HG02943 (cell line): ENCODE results near the gene SYT13.

Experiments used
- ATAC-seq: cut with Tn5 transposase; IDR thresholded peaks from one replicate; pipeline ENCODE4 v1.9.1; 2021; ENCODE audit warnings: mild to moderate bottlenecking, low read depth, moderate library complexity; ENCODE audit not compliant: unreplicated experiment

SYT13 gene

DNA sequence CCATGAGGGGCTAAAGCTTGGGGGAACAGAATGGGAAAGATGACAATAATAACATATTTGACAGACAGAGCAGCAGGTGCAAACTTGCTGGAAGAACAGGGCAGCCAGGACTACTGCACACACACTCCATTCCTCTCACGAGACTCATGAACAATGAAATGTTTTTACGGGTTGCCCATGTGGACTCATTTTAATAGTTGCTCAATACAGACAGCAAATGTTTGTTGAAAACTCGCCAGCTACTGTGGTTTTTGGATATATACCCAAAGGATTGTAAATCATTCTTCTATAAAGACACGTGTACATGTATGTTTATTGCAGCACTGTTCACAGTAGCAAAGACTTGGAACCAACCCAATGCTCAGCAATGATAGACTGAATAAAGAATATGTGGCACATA lies 10.3 kb downstream of the SYT13 start:
- ATAC-seq: no peak

DNA sequence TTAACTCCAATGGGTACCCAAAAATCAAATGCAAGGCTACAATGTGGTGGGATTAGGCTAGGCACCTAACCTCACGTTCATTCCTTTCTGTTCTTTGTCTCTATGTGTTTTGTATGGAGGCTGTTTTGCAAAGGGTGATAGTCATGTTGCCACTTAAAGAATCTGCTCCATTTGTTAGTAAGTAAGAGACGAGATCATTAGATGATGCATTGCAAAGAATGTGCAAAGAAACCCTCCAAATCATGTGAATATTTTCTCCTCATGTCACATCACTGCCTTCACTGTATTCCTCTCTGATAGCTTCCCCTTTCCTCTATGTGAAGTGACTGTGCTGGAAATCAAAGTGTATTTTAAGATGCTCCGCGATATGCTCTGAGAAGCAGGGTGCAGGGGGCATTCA lies 11.9 kb downstream of the SYT13 start:
- ATAC-seq: no peak

DNA sequence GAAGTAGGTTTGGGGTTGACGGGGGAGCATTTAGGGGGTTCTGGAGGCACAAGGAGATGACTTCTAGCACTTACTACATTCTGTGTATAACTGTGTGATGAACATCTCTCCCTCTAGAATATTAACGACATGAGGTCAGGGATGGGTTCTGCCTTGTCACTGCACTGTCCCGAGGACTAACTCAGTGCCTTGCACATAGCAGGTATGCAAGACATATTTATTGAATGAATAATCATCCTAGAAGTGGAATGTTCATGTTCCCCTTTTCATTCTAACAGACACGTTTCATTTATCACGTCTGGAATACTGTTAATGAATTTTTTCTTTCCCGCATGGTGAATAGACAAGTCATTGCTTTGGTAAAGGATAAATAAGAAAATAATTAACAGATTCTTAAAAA lies 12.6 kb downstream of the SYT13 start:
- ATAC-seq: no peak

DNA sequence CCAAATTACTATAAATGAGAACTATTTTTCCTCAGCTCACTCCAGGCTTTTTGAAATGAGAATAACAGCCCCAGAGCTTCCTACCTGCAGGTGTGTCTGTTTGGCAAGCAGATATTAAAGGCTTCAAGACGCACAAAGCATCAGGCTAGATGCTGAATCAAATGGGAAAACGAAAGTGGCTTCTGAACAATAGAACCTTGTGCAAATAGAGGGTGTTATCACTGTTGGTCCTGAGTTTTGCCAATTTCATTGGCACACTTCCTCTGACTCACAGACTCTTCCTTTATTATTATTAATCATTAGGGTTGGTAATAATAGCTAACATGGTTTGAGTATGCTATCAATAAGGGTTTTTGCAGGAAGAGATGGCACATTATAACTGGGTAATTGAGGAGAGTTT lies 13.4 kb downstream of the SYT13 start:
- ATAC-seq: no peak

DNA sequence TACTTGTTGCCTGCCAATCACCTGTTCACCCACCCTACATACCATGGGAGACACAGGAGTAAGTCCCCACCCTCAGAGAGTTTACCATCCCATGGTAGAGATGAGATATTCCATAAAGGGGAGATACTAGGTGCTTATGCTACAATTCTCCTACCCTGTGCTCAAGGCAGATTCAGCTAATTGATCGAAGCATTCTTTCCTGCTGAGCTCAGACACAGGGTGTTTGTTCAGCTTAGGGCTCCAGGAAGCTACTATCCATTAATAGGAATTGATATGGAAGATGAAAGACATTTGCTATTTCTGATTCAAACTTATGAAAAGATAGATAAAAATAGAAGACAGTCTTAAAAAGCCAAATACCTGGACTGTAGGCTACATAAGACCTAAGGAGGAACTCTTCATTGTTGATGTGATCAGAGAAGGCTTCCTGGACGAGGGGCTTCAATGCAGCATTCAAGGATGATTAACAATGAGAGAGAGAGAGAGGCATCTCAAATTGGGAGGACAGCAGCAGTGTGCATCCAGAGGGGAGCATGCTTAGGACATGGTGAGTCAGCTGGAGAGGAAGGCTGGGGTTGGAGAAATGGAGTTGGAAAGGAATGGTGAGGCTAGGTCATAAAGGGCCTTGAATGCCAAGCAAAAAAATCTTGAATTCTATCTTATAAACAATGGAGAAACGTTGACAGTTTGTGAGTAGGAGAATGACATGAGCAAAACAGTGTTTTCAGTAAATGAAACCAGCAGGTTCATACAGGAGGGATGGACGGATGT lies 15.0 kb downstream of the SYT13 start:
- ATAC-seq: no peak

DNA sequence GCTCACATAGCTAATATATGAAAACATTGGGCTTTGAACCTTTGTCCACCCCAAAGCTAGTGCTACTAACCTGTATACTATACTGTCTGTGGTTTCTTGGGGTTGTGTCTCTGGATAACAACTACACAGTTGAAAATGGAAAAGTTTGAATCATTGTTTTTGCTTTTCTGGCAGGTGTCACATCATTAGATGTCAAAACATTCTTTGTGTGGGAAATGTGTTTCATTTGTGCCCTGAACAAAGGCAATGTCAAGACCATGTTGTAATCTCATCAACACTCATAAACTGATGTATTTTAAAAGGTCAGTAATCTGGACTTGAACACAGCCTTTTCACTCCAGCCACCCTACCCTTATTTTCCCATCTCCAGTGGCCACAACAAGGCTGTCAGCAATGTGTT lies 16.5 kb downstream of the SYT13 start:
- ATAC-seq: no peak

DNA sequence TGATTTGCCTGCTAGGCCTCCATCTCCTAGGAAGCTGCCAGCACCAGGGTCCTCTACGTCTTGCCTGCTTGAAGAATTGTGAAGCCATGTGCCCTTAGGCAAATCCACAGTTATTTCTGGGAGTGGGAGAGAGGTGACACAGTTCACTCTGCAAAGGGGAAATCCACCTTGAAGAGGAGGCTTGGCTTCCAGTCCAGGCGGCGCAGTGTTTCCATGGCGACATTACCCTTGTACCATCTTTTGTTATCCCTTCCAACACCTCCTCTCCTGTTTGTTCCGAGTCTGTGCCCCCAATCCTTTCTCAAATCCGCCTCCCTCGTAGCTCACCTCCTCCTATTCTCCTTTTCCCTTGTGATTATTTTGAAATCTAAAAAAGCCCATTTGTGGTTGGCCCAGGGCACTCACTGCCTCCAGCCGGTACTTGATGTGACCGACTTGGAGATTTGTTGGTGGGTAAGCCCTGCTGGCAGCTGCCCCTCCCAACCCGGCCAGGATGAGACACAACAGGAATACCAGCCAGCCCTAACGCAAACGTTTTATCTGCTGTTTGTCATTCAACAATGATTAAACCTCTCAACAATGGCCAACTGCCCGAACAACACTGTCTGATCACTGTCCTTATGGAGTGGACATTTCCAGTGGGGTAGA lies 18.4 kb downstream of the SYT13 start:
- no peak for ATAC-seq

DNA sequence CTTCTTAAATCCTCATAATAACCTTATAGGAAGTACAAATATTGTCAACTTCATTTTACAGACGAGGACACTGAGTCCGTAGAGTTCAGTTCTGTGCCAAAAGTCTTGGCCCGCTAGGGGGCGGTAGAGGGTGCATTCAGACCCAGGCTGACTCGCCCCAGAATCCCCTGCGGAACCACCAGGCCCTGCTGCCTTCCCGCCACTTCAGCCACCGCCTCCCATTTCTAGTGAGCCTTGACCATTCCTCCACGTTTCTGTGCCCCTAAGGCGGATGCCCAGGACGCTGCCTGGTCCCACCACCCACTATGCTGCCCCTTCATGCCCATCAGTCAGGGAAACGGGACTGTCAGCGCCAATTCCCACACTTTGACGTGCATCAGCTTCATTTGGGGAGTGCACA lies 19.1 kb downstream of the SYT13 start:
- ATAC-seq: no peak

DNA sequence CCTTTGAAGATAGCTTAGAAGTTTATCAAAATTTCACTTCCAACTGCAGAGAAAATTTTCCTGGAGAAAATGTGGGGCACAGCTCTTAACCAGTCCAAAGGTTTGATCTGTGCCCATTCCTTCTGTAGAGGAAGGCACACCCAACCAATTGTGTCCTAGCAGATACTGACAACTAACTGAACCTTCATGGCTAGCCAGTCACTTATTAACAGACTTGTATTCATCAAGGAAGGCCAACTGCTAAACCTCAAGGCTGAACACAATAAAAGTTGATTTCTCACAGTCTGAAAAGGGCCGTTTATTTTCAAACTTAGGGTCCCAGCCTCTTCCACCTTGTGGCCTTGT lies 19.5 kb downstream of the SYT13 start:
- ATAC-seq: no peak

DNA sequence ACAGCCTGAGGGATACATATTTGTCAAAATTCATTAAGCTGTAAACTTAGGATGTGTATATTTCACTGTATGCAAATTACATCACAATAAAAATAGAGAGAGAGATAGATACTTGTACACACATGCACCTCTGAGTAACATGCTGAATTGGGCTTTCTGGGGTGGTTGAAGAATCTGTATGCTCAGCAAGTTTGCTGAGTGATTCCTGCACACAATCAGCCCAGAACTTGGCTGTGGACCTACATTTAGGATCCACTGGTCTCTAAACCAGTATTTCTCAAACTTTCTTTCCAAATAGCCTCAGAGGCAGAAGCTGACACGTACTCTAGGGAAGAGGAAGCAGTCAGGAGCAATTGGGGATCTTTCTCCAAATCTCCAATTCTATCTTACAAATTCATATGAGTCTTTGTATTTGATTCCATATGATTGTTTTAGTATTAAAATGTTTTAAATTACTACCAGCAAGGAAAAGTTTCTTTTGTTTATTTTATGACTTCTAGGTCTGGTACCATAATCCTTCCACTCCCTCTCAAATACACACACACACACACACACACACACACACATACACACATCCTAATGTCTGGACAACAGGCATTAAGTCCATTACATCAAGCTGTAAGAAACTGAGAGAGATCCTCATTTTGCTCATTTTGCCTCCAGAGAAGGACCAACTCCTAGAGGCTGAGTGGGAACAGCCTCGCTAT lies 20.0 kb downstream of the SYT13 start:
- no peak for ATAC-seq

DNA sequence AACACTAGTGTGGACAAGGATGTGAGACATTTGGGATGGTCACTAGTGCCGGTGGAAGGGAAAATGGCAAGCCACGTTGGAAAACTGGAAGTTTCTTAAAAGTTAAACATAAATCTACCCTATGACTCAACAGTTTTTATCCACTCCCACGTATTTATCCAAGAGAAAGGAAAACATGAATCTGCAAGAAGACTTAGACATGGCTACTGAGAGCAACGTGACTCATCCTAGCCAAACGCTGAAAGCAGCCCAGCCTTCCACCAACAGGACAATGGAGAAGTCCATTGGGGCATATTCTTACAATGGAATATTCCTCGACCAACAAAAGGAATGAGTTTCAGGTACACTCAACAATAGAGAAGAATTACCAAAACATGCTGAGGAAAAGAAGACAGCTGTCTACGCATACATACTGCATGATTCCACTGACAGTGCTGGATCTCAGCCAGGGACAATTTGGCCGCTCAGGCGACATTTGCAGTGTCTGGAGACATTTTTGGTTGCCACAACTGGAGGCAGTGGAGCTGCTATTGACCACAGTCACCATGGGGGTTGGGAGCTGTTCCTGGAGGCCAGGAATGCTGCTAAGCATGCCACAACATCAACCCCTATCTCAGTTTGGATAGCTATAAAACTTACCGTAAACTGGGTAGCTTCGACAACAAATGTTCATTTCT lies 21.2 kb downstream of the SYT13 start:
- no peak for ATAC-seq

DNA sequence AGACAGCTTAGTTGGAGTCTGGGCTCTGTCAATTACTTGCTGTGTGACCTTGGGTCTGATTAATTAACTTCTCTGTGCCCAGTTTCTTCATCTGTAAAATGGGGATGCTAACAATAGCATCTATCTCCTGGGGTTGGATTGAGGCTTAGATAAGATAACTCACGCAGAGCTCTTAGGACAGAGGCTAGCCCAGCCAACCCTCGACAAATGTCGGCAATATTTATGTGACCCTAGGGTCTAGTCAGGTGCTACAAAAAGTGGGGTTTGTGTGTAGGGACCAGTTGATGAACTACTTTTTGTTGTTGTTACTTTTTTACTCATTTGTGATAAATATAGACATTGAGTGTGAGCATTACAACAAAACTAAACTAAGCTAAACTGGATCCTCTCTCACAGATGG lies 22.4 kb downstream of the SYT13 start:
- no peak for ATAC-seq

DNA sequence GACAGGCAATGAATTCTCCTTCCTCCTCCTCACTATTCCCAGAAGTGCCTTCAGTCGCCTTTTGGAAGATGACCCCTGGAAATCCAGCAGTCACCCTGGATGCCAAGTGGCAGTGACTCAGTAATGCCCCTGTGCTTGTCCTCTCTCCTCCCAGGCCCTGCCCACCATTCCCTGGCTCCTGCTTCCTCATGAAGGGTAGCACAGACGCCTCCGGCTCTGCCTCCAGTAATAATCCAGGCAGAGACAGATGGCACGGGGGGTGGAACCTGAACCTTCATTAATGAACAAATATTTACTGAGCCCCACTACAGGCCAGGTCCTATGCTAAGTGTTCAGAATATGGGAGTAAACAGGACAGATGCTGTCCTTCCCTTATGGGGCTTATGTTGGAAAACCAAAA lies 23.2 kb downstream of the SYT13 start:
- no peak for ATAC-seq

DNA sequence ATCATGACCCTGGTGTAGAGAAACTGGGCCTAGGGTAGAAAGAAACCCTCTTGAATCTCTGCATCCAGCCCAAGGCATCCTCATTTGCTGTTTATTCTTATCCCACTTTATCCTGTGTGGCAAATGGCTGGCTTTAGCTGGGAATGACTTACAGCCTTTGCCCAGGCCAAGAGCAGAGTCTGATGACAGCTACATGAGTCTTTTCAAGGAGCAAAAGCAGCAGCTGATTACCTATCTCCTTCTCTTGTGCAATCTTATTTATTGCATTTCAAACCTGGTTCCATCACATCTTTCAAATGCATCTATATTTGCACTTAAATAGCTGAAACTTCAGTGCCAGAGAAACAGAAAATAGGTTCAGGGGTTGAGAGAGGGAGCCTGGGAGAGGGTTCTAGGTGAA lies 26.1 kb downstream of the SYT13 start:
- no peak for ATAC-seq

DNA sequence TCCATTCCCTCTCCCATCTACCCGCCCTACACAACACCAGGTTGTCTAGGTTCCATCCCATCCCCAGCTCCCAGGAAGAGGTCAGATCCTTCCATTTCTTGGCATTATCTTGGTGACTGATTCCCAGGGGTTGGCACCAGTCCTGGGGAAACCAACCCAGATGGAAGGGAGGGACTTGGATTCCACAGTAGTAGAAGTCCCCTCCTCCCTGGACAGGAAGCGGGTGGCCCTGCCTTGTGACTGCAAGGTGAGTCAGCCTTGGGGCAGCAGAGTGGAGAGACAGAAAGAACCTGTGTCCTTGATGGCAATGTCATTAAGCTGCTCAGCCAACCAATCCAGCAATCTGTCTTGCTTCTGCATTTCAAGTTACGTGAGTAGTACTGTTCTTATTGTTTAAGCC lies 26.5 kb downstream of the SYT13 start:
- no peak for ATAC-seq

DNA sequence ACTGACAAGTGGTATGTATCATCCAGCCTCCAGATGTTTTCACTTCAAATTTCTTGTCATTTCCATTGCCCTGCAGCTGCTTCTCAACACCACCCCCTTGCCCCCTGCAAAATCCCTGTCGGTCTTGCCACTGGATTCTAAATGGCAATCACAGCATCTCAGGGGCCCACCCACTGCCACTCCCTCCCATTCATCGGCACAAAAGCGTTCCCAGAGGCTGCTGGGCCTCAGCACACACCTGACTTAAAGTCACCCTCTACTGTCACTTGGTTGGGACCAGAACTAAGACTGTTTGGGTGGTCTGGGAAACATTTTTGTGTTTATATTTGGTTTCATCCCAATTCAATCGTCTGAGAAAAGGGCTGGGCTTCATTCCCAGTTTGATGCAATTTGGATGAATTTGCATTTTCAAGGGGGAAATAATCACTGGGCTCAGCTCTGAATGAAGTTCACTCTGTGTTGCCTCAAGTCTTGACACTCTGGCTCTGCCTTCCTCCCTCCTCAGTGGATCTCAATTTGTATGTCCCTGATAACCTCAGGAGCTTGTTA lies 27.1 kb downstream of the SYT13 start:
- ATAC-seq: no peak

DNA sequence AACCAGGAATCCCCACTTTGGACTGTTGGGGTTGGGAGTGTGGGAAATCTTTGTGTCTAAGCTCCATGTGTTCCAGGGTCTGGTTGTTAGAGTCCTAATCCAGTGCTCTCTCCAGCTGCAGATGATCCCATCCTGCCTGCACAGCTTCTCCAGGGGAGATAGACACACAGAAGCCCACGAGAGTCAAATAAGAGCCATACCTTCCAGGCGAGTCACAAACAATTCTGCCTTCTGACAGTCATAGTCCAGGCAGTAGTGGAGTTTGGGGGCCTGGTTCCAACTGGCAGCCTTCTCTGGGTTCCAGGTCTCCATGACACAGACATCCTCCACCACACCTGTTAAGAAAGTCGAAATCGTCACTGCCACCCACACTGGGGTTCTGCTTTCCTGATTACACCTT lies 32.1 kb downstream of the SYT13 start:
- ATAC-seq: no peak

DNA sequence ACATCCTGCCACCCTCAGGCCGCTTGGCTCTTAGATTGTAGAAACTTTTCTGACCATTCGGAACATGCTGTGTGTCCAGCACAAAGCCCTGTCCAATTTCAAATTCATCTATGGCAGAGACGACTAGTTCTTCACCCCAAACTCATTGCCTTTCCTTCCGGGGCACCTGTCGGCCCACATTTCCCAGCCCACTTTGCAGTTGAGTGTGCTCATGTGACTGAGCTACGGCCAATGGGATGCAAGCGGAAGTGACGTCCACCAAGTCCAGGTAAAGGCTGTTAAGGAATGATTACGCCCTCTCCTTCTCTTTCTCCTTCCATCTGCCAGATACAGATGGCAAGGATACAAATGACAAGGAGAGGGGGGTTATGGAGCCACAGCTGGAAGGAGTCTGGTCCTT lies 32.5 kb downstream of the SYT13 start:
- ATAC-seq: no peak

DNA sequence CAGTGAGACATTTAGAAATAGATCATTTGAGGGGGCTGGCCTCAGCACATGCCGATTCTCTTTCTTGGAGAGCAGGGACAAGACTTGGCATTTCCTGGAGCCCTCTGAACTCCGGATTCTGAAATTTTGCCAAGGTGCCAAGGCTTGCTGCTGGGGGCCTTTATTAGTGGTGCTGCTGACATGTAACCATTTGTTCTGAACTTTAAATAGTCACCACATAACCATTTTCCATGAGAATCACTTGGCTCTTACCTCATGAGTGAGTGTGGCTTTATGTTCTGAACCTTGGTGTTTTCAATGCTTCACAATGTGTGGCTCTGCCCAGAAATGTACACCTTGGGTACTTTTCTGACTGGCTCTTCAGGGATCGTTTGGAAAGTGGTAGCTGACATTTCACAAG lies 33.3 kb downstream of the SYT13 start:
- no peak for ATAC-seq

DNA sequence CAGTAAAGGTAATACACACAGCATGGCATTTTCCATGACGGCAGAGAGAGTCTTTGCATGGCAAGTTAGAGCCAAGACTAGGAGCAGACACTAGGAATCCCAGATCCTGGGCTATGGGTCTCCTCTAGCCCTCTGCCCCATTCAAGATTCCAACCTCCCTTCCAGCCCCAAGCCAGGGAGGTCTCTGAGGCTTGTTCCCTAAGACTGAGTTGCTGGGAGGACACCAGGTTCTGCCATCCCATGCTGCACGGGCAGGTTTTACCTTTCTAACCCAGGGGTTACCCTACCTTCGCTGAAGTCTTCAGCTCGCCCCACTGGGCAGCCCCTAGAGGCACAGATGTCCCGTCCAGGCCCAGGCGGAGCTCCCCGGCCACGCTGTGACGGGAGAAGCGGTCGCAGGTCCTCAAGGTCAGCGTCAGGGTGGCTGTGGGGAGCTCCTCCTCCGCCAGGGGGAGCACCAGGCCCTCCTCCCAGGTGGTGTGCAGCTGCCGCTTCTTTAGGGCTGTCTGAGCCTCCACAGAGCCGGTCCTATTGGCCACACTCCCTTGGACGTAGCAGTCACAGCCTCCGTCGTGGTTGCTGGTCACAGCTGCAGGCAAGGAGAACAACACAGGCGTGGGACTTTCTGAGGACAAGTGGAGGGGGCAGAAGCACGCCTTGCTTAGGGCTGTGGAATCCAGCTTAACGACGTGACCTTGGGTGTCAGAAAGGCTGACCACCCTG lies 33.8 kb downstream of the SYT13 start:
- no peak for ATAC-seq
